Liver (tissue), 9 donors: ENCODE results near the gene NMB. TPM values are rescaled to one million over a fixed set of nuclear protein-coding genes. Genes with fewer than 3 reads are reported as not detected.

Experiments
- DNase-seq: peaks from one replicate; pipeline ENCODE4 v3.0.0-alpha.2; 2017; ENCODE audit warnings: low spot score
- H3K27ac ChIP-seq, 2 donors: one replicate each; pipeline ENCODE4 v1.7.0; 2013; ENCODE audit warnings: inconsistent platforms in 2 of 2, low read length in 2 of 2, control low read depth in 1 of 2, low read depth in 1 of 2, mild to moderate bottlenecking in 1 of 2
- H3K27me3 ChIP-seq, 4 donors: one replicate each; pipeline versions ENCODE4 v1.6.1 to v1.7.0; 2013; ENCODE audit warnings: low read length in 3 of 4, inconsistent platforms in 1 of 4, mild to moderate bottlenecking in 1 of 4, moderate library complexity in 1 of 4; ENCODE audit not compliant: control insufficient read depth in 4 of 4, insufficient read depth in 4 of 4
- H3K36me3 ChIP-seq, 4 donors: one replicate each; pipeline versions ENCODE4 v1.6.1 to v1.7.0; 2013; ENCODE audit warnings: low read length in 3 of 4, mild to moderate bottlenecking in 3 of 4, low read depth in 1 of 4, moderate library complexity in 1 of 4; ENCODE audit not compliant: control insufficient read depth in 4 of 4, insufficient read depth in 3 of 4
- H3K4me1 ChIP-seq, 4 donors: one replicate each; pipeline versions ENCODE4 v1.6.1 to v1.7.0; 2013; ENCODE audit warnings: low read length in 3 of 4, mild to moderate bottlenecking in 3 of 4, moderate library complexity in 1 of 4; ENCODE audit not compliant: control insufficient read depth in 4 of 4, insufficient read depth in 4 of 4
- H3K4me3 ChIP-seq, 3 donors: one replicate each; pipeline versions ENCODE4 v1.6.1 to v1.7.0; 2013; ENCODE audit warnings: low read length in 3 of 3, control low read depth in 1 of 3, low read depth in 1 of 3, mild to moderate bottlenecking in 1 of 3
- H3K9ac ChIP-seq, 2 donors: one replicate each; pipeline ENCODE4 v1.7.0; 2013; ENCODE audit warnings: low read length in 2 of 2, mild to moderate bottlenecking in 2 of 2, moderate library complexity in 2 of 2, control low read depth in 1 of 2, low read depth in 1 of 2
- H3K9me3 ChIP-seq, 4 donors: one replicate each; pipeline versions ENCODE4 v1.6.1 to v1.7.0; 2013; ENCODE audit warnings: low read length in 3 of 4; ENCODE audit not compliant: control insufficient read depth in 4 of 4
- ATF3 ChIP-seq: IDR thresholded peaks from 2 replicates; pipeline ENCODE4 v1.6.1; 2016; ENCODE audit warnings: antibody characterized with exemption
- CTCF ChIP-seq: fragments of 150-350 bp; IDR thresholded peaks from 2 replicates; pipeline ENCODE4 v1.5.1; 2017; ENCODE audit warnings: improper control_type of control experiment, low read depth, low read length; ENCODE audit not compliant: missing input control
- EGR1 ChIP-seq, 2 donors: IDR thresholded peaks; 2 replicates each; pipeline ENCODE4 v1.6.1; 2016 to 2018; ENCODE audit warnings: antibody characterized with exemption in 2 of 2, low read depth in 2 of 2
- FOXA1 ChIP-seq: IDR thresholded peaks from 2 replicates; pipeline ENCODE4 v1.6.1; 2016; ENCODE audit warnings: antibody characterized with exemption
- FOXA2 ChIP-seq: IDR thresholded peaks from 2 replicates; pipeline ENCODE4 v1.6.1; 2016; ENCODE audit warnings: antibody characterized with exemption
- GABPA ChIP-seq, 2 donors: IDR thresholded peaks in 1 of 2; conservative IDR thresholded peaks in 1 of 2; 2 replicates each; pipeline ENCODE4 v1.6.1; 2016; ENCODE audit warnings: antibody characterized with exemption in 2 of 2, mild to moderate bottlenecking in 1 of 2, moderate library complexity in 1 of 2
- HNF4A ChIP-seq, 2 donors: conservative IDR thresholded peaks; 2 replicates each; pipeline ENCODE4 v1.6.1; 2016; ENCODE audit warnings: antibody characterized with exemption in 2 of 2, mild to moderate bottlenecking in 2 of 2
- HNF4G ChIP-seq: IDR thresholded peaks from 2 replicates; pipeline ENCODE4 v1.6.1; 2016; ENCODE audit warnings: antibody characterized with exemption
- JUND ChIP-seq, 2 donors: IDR thresholded peaks; 2 replicates each; pipeline ENCODE4 v1.6.1; 2016; ENCODE audit warnings: antibody characterized with exemption in 2 of 2
- MAX ChIP-seq: IDR thresholded peaks from 2 replicates; pipeline ENCODE4 v1.6.1; 2016; ENCODE audit warnings: antibody characterized with exemption
- NR2F2 ChIP-seq: IDR thresholded peaks from 2 replicates; pipeline ENCODE4 v1.6.1; 2016; ENCODE audit warnings: antibody characterized with exemption
- RAD21 ChIP-seq, 2 donors: IDR thresholded peaks; 2 replicates each; pipeline ENCODE4 v1.6.1; 2016; ENCODE audit warnings: antibody characterized with exemption in 2 of 2, mild to moderate bottlenecking in 2 of 2
- TAF1 ChIP-seq: conservative IDR thresholded peaks from 2 replicates; pipeline ENCODE4 v1.6.1; 2016; ENCODE audit warnings: antibody characterized with exemption, mild to moderate bottlenecking
- YY1 ChIP-seq: IDR thresholded peaks from 2 replicates; pipeline ENCODE4 v1.6.1; 2016; ENCODE audit warnings: antibody characterized with exemption, mild to moderate bottlenecking
- ZBTB33 ChIP-seq: IDR thresholded peaks from 2 replicates; pipeline ENCODE4 v1.6.1; 2016; ENCODE audit warnings: antibody characterized with exemption
- WGBS: extraction: QIAGEN DNeasy Blood & Tissue Kit; methylation state at CpG from one replicate; pipeline ENCODE4 v1.1.7; 2013; 5-methylcytosine and 5-hydroxymethylcytosine counted together
- polyA plus RNA-seq, 2 donors: library from polyadenylated mRNA; stranded (reverse) in 1 of 2; unstranded in 1 of 2; fragments of 200-250 nt in 1 of 2; fragments of >200 nt in 1 of 2; fragmentation: Nextera tagmentation in 1 of 2; extraction: Ambion mirVana in 1 of 2; gene quantifications; one replicate each; pipeline versions ENCODE4 v1.2.1 to v1.2.3, GENCODE V29; 2013 to 2015
- total RNA-seq, 2 donors: library from RNA; depleted of rRNA; stranded (reverse); fragments of >200 nt; gene quantifications; one replicate each; pipeline ENCODE4 v1.2.3, GENCODE V29; 2014
- donor health status: healthy.
- donor health status: healthy.
- donor health status: healthy.
- donor health status: healthy.
- donor health status: healthy.

NMB gene
- total and polyA plus RNA-seq, 4 donors, result 0.59 to 1.8 (median 1.1) TPM

GRCh38 chr15:84631706-84632272 is 26.2 kb downstream of the NMB start:
- H3K27ac ChIP-seq, result peak overlapping the region; percentile 67 to 73
- H3K36me3 ChIP-seq, result no peaks in the 10 kb centered on the region
- DNase-seq, result peak; percentile 55
- no peaks in the 10 kb centered on the region for H3K9me3 ChIP-seq
- H3K27me3 ChIP-seq, result no peaks in the 10 kb centered on the region
- H3K9ac ChIP-seq, result peak overlapping the region; percentile 52 to 61
- TF ChIP-seq GABPA (IDR thresholded peaks at IDR 0.05 in 1 of 2, conservative IDR thresholded peaks at IDR 0.05 in 1 of 2), result no peak
- TF ChIP-seq YY1, result peak; percentile 34
- TF ChIP-seq TAF1, result no peak
- TF ChIP-seq CTCF, result no peak
- WGBS, result 36% methylated on average over 7 of the region's 7 CpGs
- peak overlapping the region; percentile 60 to 86 (median 67) for H3K4me3 ChIP-seq
- H3K4me1 ChIP-seq, result peaks cover 6 to 43% (median 27%) of the 10 kb centered on the region in 4 donors

GRCh38 chr15:84629033-84629432 is 29.0 kb downstream of the NMB start:
- TF ChIP-seq HNF4A (conservative IDR thresholded peaks at IDR 0.05), result no peak
- no peak for TF ChIP-seq ATF3
- no peak for TF ChIP-seq RAD21 (IDR thresholded peaks at IDR 0.05)
- no peak for TF ChIP-seq NR2F2
- Histone ChIP-seq H3K9ac (no peak overlapping the region), H3K9me3 (no peaks in the 10 kb centered on the region), H3K36me3 (no peaks in the 10 kb centered on the region), H3K27ac (no peak overlapping the region), H3K4me1 (peaks cover 6 to 30% (median 19%) of the 10 kb centered on the region in 4 donors), H3K4me3 (no peak overlapping the region), H3K27me3 (no peaks in the 10 kb centered on the region)
- no peak for DNase-seq
- 95% methylated on average over 9 of the region's 9 CpGs for WGBS

GRCh38 chr15:84625123-84625522 is 32.9 kb downstream of the NMB start:
- TF ChIP-seq GABPA (IDR thresholded peaks at IDR 0.05 in 1 of 2, conservative IDR thresholded peaks at IDR 0.05 in 1 of 2) (no peak), FOXA1 (no peak), MAX (no peak), ZBTB33 (no peak), CTCF (no peak), RAD21 (IDR thresholded peaks at IDR 0.05) (no peak), YY1 (no peak), NR2F2 (no peak), FOXA2 (no peak), EGR1 (IDR thresholded peaks at IDR 0.05; ENCODE audit: low read depth in 2 of 2) (no peak), HNF4G (no peak), JUND (IDR thresholded peaks at IDR 0.05) (no peak), TAF1 (no peak)
- no peaks in the 10 kb centered on the region for H3K27me3 ChIP-seq
- DNase-seq, result no peak
- WGBS, result 85% methylated on average over 2 of the region's 2 CpGs
- no peaks in the 10 kb centered on the region for H3K4me1 ChIP-seq
- H3K4me3 ChIP-seq, result no peak overlapping the region
- H3K9me3 ChIP-seq, result peaks cover 11 to 17% (median 15%) of the 10 kb centered on the region in 4 donors
- no peak overlapping the region for H3K27ac ChIP-seq
- no peak overlapping the region for H3K9ac ChIP-seq
- peaks cover 8 to 29% (median 23%) of the 10 kb centered on the region in 4 donors for H3K36me3 ChIP-seq
